Measurements from ENCODE around the gene EIF4E3. TPM values are rescaled to one million over a fixed set of nuclear protein-coding genes. Genes with fewer than 3 reads are reported as not detected.

The EIF4E3 gene
- total and polyA plus RNA-seq, 7 donors, result 14.8 to 35.3 (median 30.1) TPM

DNA sequence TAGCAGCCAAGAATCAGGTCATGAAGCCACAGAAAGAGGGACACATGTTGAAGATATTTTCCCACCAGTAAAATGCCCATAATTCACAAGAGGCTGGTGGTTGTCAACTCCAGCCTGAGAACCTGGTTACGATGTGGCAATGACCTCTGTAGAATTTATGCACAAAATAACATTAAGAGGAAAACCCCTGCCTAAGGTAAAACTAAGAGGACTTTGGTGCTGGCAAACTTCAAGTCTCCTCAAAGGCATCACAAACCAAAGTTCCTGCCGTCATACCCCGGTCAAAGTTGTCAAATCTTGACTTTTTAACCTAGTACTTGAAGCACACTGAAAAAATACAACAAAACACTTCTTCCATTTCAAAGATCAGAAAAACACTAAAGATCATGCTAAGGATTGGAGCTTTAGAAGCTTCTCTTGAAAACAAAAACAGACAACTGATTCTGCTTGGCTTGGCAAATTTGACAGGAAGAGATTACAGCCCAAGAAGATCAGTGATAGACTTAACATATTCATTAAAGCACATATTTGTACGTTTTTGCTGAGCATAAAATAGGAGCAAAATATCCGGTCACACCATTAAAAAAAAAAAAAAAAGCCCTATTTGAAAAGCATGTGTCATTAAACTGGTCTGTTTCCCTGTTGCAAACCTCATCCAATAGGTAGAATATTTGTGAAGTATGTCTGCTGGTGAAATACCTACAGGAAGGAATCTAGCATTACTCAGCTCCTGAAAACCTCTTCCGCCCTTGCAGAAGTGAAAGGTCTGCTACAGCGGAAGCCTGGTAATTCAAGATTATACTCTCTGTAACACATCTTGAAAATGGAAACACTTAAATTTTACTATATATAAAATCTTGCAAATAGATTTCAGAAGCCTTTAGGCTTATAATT is 22.8 kb downstream of the EIF4E3 start:
- Histone ChIP-seq H3K4me1 (no peaks in the 10 kb centered on the region), H3K4me3 (no peak overlapping the region)
- 54 to 90% methylated on average over 7 of the region's 7 CpGs for WGBS, 2 donors

DNA sequence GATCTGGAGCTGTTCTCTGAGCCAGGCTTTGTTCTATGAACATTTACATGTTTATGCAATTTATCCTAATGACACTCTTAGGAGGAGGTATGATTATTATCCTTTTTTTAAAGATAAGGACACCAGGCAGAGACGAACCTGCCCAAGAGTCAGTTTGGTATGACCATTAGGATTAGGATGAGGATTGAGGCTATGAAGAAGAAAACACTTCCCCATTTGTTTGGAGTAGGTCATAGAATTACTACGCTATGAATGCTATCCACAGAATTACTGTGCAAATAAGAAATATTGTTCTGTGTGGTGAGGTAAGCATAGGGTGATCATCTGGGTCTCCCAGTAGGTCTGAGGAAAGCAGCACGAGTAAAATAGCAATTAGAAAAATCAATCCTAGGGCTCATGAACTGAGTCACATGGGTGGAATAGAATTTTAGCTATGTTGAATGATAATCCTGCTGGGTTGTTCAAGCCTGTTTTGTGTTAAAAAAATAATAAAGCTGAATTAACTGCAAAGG is 23.9 kb downstream of the EIF4E3 start:
- Histone ChIP-seq H3K27ac (no peak overlapping the region), H3K4me1 (no peaks in the 10 kb centered on the region), H3K27me3 (no peaks in the 10 kb centered on the region), H3K9me3 (no peaks in the 10 kb centered on the region), H3K36me3 (peaks cover 0 to 7% (median 0%) of the 10 kb centered on the region in 4 donors), H3K4me3 (no peak overlapping the region)
- 82 to 92% methylated on average over 3 of the region's 3 CpGs for WGBS, 2 donors
- intact Hi-C loops (cut with DNase I), result no loop called here
- DNase-seq, result no peak
- TF ChIP-seq, protein P1, sequence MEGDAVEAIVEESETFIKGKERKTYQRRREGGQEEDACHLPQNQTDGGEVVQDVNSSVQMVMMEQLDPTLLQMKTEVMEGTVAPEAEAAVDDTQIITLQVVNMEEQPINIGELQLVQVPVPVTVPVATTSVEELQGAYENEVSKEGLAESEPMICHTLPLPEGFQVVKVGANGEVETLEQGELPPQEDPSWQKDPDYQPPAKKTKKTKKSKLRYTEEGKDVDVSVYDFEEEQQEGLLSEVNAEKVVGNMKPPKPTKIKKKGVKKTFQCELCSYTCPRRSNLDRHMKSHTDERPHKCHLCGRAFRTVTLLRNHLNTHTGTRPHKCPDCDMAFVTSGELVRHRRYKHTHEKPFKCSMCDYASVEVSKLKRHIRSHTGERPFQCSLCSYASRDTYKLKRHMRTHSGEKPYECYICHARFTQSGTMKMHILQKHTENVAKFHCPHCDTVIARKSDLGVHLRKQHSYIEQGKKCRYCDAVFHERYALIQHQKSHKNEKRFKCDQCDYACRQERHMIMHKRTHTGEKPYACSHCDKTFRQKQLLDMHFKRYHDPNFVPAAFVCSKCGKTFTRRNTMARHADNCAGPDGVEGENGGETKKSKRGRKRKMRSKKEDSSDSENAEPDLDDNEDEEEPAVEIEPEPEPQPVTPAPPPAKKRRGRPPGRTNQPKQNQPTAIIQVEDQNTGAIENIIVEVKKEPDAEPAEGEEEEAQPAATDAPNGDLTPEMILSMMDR (IDR thresholded peaks at IDR 0.05), result no peak
- TF ChIP-seq POLR2A (IDR thresholded peaks at IDR 0.05) (no peak), EP300 (IDR thresholded peaks at IDR 0.05) (no peak), POLR2AphosphoS5 (IDR thresholded peaks at IDR 0.05) (no peak)

More for the DNA sequence above, 22.8 kb downstream of the EIF4E3 start:
- H3K27me3 ChIP-seq, result no peaks in the 10 kb centered on the region
- DNase-seq, result no peak
- intact Hi-C loops (cut with DNase I), result no loop called here
- H3K9me3 ChIP-seq, result no peaks in the 10 kb centered on the region
- TF ChIP-seq, protein P1 (IDR thresholded peaks at IDR 0.05), result no peak
- TF ChIP-seq POLR2A (IDR thresholded peaks at IDR 0.05), result no peak
- no peak for TF ChIP-seq POLR2AphosphoS5 (IDR thresholded peaks at IDR 0.05)
- no peak for TF ChIP-seq EP300 (IDR thresholded peaks at IDR 0.05)
- H3K27ac ChIP-seq, result no peak overlapping the region
- H3K36me3 ChIP-seq, result peaks cover 0 to 7% (median 0%) of the 10 kb centered on the region in 4 donors

DNA sequence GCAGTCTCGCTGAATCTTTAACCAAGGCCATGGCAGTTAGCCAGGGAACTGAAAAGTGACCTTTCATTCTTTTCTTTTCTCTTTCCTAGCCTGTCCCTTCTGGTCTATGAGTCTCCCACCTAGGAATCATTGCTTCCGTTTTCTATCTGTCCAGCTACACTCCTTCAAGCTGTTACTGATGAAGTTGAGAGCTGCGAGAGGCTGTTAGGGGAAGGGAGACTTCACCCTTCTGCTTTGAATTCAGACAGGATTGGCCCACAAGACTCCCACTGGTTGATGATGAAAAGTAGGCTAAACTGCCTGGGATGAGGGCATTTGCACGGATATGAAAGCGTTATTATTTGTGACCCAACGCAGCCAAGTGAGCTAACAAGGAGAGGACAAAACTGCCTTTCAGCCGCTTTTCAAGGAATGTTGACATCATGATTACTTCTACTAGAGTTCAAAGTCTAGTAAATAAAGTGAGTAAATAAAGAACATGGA is 30.2 kb downstream of the EIF4E3 start:
- H3K4me3 ChIP-seq, result no peak overlapping the region
- H3K9me3 ChIP-seq, result no peaks in the 10 kb centered on the region
- TF ChIP-seq, protein P1 (IDR thresholded peaks at IDR 0.05), result no peak
- TF ChIP-seq POLR2A (IDR thresholded peaks at IDR 0.05), result no peak
- no peak for TF ChIP-seq POLR2AphosphoS5 (IDR thresholded peaks at IDR 0.05)
- TF ChIP-seq EP300 (IDR thresholded peaks at IDR 0.05), result no peak
- H3K36me3 ChIP-seq, result no peaks in the 10 kb centered on the region
- intact Hi-C loops (cut with DNase I), result no loop called here
- H3K27ac ChIP-seq, result peak overlapping the region; percentile 49 to 69 (median 55)
- 17 to 65% methylated on average over 7 of the region's 7 CpGs for WGBS, 2 donors
- peaks cover 0 to 38% (median 30%) of the 10 kb centered on the region in 4 donors for H3K4me1 ChIP-seq
- DNase-seq, result no peak
- no peaks in the 10 kb centered on the region for H3K27me3 ChIP-seq

DNA sequence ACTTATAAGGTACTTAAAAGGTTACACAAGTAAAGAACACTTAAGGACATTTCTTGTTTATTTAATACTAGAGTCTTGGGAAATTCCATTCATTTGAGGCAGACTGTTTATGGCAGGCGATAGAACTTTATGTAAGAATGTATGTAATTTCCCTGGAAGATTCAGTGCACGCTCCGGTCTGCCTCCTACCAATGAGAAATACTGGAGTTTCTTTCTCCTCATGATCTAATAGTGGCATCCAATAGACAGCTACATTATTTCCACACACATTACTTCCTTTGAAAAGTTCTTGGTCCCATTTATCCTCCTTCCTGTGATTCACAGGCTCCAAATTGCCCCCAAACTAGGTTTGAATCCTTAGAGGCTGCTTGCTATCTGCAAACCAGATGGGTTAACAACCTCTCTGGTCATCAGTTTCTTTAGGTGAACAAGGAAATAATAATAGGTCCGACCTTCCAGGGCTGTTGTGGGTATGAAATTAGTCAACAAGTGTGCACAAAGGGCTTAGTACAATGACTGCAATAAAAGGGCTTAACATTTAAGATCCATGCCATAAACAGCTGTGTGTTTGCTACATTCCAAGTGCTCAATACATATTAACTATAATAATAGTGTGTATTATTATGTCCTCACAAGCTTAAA is 30.7 kb downstream of the EIF4E3 start:
- no peak for TF ChIP-seq EP300 (IDR thresholded peaks at IDR 0.05)
- peak in 1 of 4 donors; percentile 8 for TF ChIP-seq POLR2AphosphoS5 (IDR thresholded peaks at IDR 0.05)
- DNase-seq, result no peak
- no peak overlapping the region for H3K4me3 ChIP-seq

DNA sequence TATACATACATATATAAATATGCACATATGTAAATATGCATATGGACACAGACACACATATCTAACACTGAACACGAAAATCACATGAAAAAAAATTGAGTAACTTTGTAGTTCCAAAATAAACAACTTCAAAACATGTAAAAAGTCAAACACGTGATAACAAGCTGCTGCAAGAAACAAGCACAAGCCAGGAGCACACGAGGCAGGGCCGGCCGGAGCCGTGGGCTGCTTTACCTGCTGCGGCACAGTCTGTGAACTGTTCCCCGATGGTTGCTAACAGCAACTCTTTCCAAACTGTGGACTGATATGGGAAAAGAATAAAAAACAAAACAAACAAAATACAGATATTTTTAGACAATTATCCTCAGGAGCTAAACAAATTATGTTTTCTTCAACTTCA is 31.6 kb downstream of the EIF4E3 start:
- no peak for TF ChIP-seq POLR2AphosphoS5 (IDR thresholded peaks at IDR 0.05)
- TF ChIP-seq EP300 (IDR thresholded peaks at IDR 0.05), result no peak
- TF ChIP-seq POLR2A (IDR thresholded peaks at IDR 0.05), result no peak
- TF ChIP-seq, protein P1 (IDR thresholded peaks at IDR 0.05), result no peak

More for the DNA sequence above, 30.7 kb downstream of the EIF4E3 start:
- Histone ChIP-seq H3K27ac (peak overlapping the region; percentile 49 to 69 (median 55)), H3K9me3 (no peaks in the 10 kb centered on the region), H3K4me1 (peaks cover 0 to 43% (median 34%) of the 10 kb centered on the region in 4 donors), H3K36me3 (no peaks in the 10 kb centered on the region), H3K27me3 (no peaks in the 10 kb centered on the region)
- WGBS, 2 donors, result 13 to 54% methylated on average over 4 of the region's 4 CpGs
- intact Hi-C loops (cut with DNase I), result no loop called here

More for the DNA sequence above, 31.6 kb downstream of the EIF4E3 start:
- peak overlapping the region; percentile 49 to 69 (median 55) for H3K27ac ChIP-seq
- no peak for DNase-seq
- no peaks in the 10 kb centered on the region for H3K9me3 ChIP-seq
- peaks cover 0 to 46% (median 34%) of the 10 kb centered on the region in 4 donors for H3K4me1 ChIP-seq
- WGBS, 2 donors, result 49 to 79% methylated on average over 8 of the region's 8 CpGs
- H3K4me3 ChIP-seq, result no peak overlapping the region
- H3K27me3 ChIP-seq, result no peaks in the 10 kb centered on the region
- intact Hi-C loops (cut with DNase I), result no loop called here
- H3K36me3 ChIP-seq, result no peaks in the 10 kb centered on the region
